HL-60/S4 treated with phorbol 12-myristate 13-acetate at 8.2 ng/mL for 4 days and 3 days (cell line): ENCODE data around the gene MBD3.

Source experiments
- in situ Hi-C: fragments of 300-500 bp; cut with MboI; formaldehyde crosslinking; loops from 2 replicates; pipeline ENCODE4 v1.15.0; 2022; ENCODE audit warnings: low sequenced_read_pairs

The MBD3 gene

GRCh38 chr19:1574354-1575136 lies 18.1 kb downstream of the MBD3 start:
- in situ Hi-C loops: no loop called here

GRCh38 chr19:1572795-1573194 lies 19.9 kb downstream of the MBD3 start:
- in situ Hi-C loops: no loop called here

GRCh38 chr19:1571358-1571757 lies 21.3 kb downstream of the MBD3 start:
- in situ Hi-C loops: no loop called here

- in situ Hi-C loops: no loop called here
Observed at GRCh38 chr19:1570836-1571235, 21.8 kb downstream of the MBD3 start.

- in situ Hi-C loops: no loop called here
Observed at GRCh38 chr19:1569997-1570396, 22.7 kb downstream of the MBD3 start.

GRCh38 chr19:1568320-1569019 lies 24.2 kb downstream of the MBD3 start, which contains the start of gene MEX3D:
MEX3D (minus strand) TSS chr19:1568325; CDS start chr19:1568058, 267 bp downstream.
- in situ Hi-C loops: no loop called here

- in situ Hi-C loops: no loop called here
Observed at GRCh38 chr19:1567848-1568227, 24.8 kb downstream of the MBD3 start.

- in situ Hi-C loops: no loop called here
Observed at GRCh38 chr19:1567116-1567847, 25.4 kb downstream of the MBD3 start.

GRCh38 chr19:1566392-1567115 lies 26.1 kb downstream of the MBD3 start:
- in situ Hi-C loops: no loop called here

- in situ Hi-C loops: no loop called here
Observed at GRCh38 chr19:1563251-1563650, 29.4 kb downstream of the MBD3 start.

GRCh38 chr19:1561236-1561842 lies 31.3 kb downstream of the MBD3 start:
- in situ Hi-C loops: no loop called here

GRCh38 chr19:1560286-1560882 lies 32.3 kb downstream of the MBD3 start:
- in situ Hi-C loops: no loop called here

GRCh38 chr19:1558552-1558951 lies 34.1 kb downstream of the MBD3 start:
- in situ Hi-C loops: no loop called here

- in situ Hi-C loops: no loop called here
Observed at GRCh38 chr19:1556390-1557070, 36.1 kb downstream of the MBD3 start.

- in situ Hi-C loops: no loop called here
Observed at GRCh38 chr19:1555487-1556389, 36.9 kb downstream of the MBD3 start.

- in situ Hi-C loops: no loop called here
Observed at GRCh38 chr19:1554968-1555367, 37.7 kb downstream of the MBD3 start.

- in situ Hi-C loops: no loop called here
Observed at GRCh38 chr19:1553415-1553814, 39.2 kb downstream of the MBD3 start.
